NCI-H2107 (cell line): ENCODE data around the gene UNC45B.
"Not testable (repeated sequence)": the region's sequence is repeated elsewhere in the genome, so short reads cannot be mapped to it uniquely, and the experiment has no call there.

Source experiments
- DNase-seq: peaks from one replicate; lab custom pipeline; 2025; lab: John Stamatoyannopoulos, UW

UNC45B gene

DNA sequence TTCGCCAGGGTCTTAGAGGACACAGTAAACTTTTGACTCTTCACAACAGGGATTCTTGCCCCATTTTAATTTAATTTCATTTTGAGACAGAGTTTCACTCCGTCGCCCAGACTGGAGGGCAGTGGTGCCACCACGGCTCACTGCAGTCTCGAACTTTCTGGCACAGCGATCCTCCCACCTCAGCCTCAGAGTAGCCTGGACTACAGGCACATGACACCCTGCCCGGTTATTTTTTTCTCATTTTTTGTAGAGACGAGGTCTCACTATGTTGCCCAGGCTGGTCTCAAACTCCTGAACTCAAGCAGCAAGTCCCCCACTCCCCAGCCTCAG lies 5.2 kb upstream of the UNC45B start:
- DNase-seq = no peak

DNA sequence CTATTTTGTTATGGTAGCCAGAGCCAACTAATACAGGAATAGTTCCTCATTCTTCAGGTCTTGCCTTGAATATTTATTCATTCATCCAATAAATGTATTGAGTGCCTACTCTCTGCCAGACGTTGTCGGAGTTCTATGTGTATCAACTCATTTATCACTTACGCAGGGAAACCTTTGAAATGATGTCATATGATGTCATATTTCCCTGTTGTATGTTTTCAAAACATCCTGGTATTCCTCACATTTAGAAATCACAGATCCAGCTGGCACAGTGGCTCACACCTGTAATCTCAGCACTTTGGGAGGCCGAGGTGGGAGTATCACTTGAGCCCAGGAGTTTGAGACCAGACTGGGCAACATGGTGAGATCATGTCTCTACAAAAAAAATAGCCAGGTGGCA lies 2.8 kb upstream of the UNC45B start:
- DNase-seq = no peak

DNA sequence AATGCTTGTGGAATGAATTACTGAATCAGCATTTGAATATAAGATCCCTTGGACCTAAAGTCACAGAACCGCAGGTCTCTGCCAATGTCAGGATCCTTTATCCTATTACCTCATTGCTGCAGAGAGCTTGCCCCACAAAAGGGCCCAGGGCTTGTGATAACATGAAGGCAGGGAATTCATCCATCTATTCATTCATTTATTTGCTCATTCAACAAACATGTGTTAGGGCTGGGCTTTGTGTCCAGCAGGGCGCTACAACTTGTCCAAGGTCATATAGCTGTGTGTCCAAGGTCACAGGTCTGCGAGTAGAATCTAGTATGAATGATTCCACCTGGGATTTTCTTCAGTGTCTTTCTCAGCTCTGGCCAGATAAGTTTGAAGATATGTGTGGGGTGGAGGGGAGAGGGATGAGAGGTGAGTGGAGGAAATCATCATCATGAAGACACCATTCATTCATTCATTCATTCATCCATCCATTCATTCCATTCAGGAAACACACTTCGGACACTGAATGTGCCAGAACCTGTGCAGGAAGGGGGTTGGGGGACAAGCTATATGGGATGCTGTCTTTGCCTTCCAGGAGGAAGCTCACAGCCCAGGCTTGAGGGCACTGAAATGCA lies 1.3 kb upstream of the UNC45B start:
- no peak for DNase-seq

GRCh38 chr17:35148144-35148543 lies 527 bp downstream of the UNC45B start:
- no peak for DNase-seq

DNA sequence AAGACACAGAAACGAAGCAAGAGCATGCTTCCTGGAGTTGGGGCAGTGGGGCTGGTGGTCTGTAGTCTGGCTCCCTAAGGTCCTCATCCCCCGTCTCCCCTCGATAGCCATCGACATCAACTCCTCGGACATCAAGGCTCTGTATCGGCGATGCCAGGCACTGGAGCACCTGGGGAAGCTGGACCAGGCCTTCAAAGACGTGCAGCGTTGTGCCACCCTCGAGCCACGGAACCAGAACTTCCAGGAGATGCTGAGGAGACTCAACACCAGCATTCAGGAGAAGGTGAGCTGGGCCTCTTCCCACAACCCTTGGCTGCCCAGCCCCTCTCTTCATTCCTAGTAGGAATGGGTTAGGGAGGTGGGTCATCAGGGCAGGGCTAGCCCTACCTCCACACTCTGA lies 2.3 kb downstream of the UNC45B start:
- no peak for DNase-seq

DNA sequence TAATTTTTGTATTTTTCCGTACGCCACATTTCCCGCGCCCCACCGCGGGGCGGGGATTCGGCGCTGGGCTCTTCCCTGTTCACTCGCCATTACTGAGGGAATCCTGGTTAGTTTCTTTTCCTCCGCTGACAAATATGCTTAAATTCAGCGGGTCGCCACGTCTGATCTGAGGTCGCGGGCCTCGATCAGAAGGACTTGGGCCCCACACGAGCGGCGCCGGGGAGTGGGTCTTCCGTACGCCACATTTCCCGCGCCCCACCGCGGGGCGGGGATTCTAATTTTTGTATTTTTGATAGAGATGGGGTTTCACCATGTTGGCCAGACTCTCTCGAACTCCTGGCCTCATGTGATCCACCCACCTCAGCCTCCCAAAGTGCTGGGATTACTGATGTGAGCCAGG lies 3.5 kb downstream of the UNC45B start:
- DNase-seq = not testable (repeated sequence)

- DNase-seq = no peak
These were observed 5.0 kb downstream of the UNC45B start for GRCh38 chr17:35152421-35153140.

DNA sequence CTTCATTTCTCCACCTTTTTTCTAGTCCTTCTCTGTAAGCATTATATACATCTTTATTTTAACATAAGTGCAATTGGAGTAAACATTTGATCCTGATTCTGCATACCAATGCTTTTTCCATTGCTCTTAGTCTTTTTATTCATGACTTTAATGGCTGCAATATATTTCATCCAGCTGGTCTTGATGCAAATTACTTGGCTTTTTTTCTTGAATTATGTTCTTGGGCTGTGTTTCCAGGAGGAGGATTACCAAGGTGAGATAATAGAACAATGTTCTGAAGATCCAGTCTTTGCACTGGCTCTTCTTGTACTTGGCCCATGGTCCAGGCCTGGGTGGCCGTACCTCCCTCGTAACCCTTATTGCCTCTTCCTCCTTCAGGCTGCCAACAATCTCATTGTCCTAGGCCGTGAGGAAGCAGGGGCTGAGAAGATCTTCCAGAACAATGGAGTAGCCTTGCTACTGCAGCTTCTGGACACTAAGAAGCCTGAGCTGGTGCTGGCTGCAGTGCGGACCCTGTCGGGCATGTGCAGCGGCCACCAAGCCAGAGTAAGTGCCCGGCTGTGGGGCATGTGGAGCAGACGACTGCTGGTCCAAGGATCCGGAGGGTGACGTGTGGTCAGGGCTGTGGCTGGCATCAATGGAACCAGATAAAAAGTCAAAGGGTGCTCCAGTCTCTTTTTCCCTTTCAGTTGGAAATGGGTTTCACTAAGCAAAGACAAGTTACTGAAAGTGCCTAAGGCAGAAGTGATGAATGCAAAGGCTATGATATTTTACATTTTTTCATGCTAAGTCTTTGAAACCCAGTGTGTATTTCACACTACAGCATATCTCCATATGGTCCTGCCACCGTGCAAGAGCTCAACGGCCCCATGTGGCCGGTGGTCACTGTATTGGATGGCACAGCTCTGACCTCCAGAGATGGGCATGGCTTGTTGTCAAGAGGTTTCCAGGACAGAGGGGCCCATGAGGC lies 6.9 kb downstream of the UNC45B start:
- DNase-seq = no peak

- DNase-seq = no peak
These were observed 7.6 kb downstream of the UNC45B start for GRCh38 chr17:35155246-35155645.

- DNase-seq = no peak
These were observed 12.3 kb downstream of the UNC45B start for GRCh38 chr17:35159940-35160339.

GRCh38 chr17:35160354-35161201 lies 13.0 kb downstream of the UNC45B start:
- no peak for DNase-seq

DNA sequence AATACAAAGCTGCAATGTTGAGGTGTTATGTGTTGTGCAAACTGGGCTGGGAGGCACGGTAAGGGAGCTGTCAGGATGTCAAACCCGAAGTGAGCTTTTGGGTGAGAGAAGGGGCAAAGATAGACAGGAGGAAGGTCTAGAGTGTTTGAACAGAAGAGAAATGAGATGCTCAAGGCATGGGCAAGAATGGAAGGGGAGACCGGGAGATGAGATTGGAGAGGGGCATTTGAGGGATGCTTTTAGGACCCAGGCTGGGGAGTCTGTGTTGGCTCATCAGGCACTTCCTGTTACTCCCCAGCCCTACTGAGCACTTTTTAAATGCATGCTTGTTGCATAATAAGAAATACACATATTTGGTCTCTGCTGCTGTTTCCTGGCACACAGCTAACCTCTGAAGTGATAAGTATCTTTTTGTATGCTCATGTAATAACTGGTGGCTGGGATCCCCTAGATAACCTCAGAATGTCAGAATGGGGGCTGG lies 13.7 kb downstream of the UNC45B start:
- DNase-seq = no peak

DNA sequence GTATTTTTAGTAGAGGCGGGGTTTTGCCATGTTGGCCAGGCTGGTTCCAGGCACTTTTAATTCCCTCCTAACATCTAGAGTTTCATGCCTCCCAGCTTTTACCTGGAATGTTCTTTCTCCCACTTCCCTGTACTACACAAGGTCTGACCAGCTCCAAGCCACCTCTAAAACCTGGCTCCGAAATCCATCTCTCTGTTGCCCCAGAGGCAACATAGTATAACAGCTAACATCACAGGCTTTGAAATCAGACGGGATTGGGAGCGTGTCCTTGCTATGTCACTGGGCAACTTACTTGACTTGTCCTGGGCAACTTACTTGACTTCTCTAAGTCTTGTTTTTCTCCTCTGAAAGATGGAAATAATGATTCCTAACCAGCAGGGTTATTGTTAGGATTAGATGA lies 15.1 kb downstream of the UNC45B start:
- DNase-seq = no peak

DNA sequence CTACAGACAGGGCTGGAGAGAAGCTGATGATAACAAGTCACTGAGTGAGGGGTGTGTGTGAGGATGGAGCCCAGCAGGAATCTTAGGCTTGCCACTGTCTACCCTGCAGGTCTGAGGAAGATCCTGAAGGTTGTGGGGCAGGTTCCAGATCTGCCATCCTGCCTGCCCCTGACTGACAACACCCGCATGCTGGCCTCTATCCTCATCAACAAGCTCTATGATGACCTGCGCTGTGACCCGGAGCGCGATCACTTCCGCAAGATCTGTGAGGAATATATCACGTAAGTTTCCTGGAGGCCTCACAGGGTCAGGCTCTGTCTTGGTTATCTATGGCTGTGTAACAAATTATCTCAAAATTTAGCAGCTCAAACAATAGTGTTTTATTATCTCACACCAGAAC lies 16.3 kb downstream of the UNC45B start:
- no peak for DNase-seq

DNA sequence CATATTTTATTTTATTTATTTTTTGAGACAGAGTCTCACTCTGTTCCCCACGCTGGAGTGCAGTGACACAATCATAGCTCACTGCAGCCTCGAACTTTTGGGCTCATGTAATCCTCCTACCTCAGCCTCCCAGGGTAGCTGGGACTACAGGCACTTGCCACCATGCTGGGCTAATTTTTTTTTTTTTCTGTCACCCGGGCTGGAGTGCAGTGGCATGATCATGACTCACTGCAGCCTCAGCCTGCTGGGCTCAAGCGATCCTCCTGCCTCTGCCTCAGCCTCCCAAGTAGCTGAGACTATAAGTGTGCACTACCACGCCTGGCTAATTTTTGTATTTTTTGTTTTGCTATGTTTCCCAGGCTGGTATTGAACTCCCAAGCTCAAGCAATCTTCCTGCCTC lies 17.1 kb downstream of the UNC45B start:
- no peak for DNase-seq

DNA sequence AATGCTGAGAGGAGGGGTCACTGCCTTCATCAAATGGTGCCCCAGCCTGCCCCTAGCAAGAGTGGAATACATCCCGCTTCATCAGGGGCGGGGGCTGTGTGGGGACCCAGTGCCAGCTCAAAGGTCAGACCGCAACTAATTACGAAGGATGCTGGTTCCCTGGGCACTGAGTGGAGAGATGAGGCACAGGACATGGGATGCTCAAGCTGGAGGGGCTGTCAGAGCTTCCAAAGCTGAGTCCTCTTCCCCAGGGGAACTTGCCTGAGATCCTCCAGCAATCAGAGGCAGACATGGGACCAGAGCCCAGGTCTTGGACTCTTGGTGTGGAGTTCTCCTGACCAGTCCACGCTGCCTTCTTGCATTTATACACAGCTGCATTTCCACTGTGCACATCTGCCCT lies 18.9 kb downstream of the UNC45B start:
- DNase-seq = no peak

DNA sequence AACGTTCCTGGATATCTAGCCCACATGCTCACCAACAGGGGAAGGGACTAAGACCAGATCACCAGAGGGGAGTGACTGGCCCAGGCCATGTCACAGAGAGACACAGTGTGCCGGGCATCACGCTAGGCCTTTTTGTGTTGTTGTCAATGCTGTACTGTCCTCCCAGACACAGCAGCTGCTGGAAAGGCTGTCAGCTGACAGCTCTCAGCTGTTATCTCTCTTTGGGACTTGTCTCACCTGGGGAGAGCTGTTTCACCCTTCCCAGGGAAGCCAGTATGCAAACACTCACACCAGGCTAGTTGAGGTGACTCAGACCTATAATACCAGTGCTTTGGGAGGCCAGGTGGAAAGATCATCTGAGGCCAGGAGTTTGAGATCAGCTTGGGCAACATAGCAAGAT lies 19.4 kb downstream of the UNC45B start:
- no peak for DNase-seq

DNA sequence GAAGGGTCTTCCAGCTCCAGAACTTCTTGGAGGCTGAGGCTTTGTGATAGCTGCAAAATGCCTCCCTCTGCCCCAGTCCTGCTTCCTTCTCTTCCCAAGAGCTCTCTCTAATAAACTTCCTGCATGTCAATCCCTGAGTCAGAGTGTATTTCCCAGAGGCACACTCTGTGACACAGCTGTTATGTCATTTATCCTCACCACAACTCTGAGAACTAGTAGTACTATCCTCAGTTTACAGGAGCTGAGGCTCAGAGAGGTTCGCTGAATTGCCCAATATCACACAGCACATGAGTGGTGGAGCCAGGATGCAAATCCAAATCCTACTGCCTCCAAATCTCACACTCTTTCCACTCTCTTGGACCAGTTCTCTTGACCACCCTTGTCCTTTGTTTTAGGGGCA lies 20.0 kb downstream of the UNC45B start:
- DNase-seq = no peak

- DNase-seq = no peak
These were observed 22.3 kb downstream of the UNC45B start for GRCh38 chr17:35169835-35170363.

DNA sequence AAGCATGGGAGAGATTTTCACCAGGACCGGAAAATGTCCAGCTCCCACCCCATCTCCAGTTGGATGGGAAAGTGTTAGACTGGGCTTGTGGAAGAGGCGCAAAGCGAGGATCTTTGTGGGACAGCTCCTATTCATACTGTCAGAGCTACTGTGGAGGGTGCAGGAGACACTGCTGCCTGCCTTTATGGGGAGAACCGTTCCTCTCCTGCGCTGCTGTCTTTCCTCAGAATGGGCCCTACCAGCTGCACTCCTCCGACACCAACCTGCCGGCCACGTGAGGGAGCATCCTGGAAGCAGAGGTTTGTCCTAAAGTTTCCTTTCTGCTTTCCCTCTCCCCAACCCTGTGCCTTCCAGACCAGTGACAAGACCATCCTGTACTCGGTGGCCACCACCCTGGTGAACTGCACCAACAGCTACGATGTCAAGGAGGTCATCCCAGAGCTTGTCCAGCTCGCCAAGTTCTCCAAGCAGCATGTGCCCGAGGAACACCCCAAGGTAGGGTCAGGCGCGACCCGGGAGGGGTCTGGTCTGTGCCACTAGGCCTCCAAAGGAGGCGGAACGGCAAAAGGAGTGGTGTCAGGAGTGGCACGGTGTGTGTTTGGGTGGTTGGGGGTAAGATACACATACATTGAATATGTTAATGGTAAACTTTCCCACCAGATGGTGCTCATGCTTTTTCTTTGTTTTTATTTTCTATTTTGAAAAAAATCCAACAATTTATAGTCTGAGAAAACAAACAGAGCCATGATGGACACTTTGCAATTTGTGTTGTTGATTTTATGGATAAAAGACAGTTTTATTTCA lies 23.6 kb downstream of the UNC45B start:
- no peak for DNase-seq

- DNase-seq = no peak
These were observed 24.2 kb downstream of the UNC45B start for GRCh38 chr17:35171834-35172233.
